Karpas-422 (cell line): ENCODE measurements around the gene CTTNBP2. TPM values are rescaled to one million over a fixed set of nuclear protein-coding genes. Genes with fewer than 3 reads are reported as not detected.

Source experiments
- DNase-seq: peaks from one replicate; pipeline ENCODE4 v3.0.0-alpha.2; 2015
- H2AFZ ChIP-seq: fragments of 200-600 bp; sonication (generic); 2 replicates; pipeline ENCODE4 v1.6.1; 2014; ENCODE audit warnings: antibody characterized with exemption, low read length, mixed read lengths
- H3K27ac ChIP-seq: fragments of 200-600 bp; sonication (generic); 2 replicates; pipeline ENCODE4 v1.5.1; 2014; ENCODE audit warnings: mild to moderate bottlenecking, low read length, moderate library complexity
- H3K27me3 ChIP-seq: fragments of 200-600 bp; sonication (generic); 2 replicates; pipeline ENCODE4 v1.6.1; 2014; ENCODE audit warnings: low read length, mixed read lengths
- H3K36me3 ChIP-seq: fragments of 200-600 bp; sonication (generic); 2 replicates; pipeline ENCODE4 v1.6.1; 2014; ENCODE audit warnings: low read length, mixed read lengths; ENCODE audit not compliant: insufficient read depth
- H3K4me1 ChIP-seq: fragments of 200-600 bp; sonication (generic); 2 replicates; pipeline ENCODE4 v1.6.1; 2014; ENCODE audit warnings: mild to moderate bottlenecking, low read length, mixed read lengths
- H3K4me2 ChIP-seq: fragments of 200-600 bp; sonication (generic); 2 replicates; pipeline ENCODE4 v1.6.1; 2014; ENCODE audit warnings: low read length, low read depth, mild to moderate bottlenecking; ENCODE audit not compliant: poor library complexity, severe bottlenecking
- H3K4me3 ChIP-seq: fragments of 200-600 bp; sonication (generic); 2 replicates; pipeline ENCODE4 v1.5.1; 2014; ENCODE audit warnings: mild to moderate bottlenecking, antibody characterized with exemption, low read length, mixed read lengths
- H3K79me2 ChIP-seq: fragments of 200-600 bp; sonication (generic); 2 replicates; pipeline ENCODE4 v1.6.1; 2014; ENCODE audit warnings: mild to moderate bottlenecking, low read length, mixed read lengths
- H3K9ac ChIP-seq: fragments of 200-600 bp; sonication (generic); 2 replicates; pipeline ENCODE4 v1.6.0; 2014; ENCODE audit warnings: low read length
- H3K9me2 ChIP-seq: fragments of 200-600 bp; sonication (generic), shearing (Covaris generic); replicated peaks from 2 replicates; pipeline ENCODE4 v1.6.0; 2014; ENCODE audit warnings: mild to moderate bottlenecking, low read length, moderate library complexity; ENCODE audit not compliant: insufficient read depth
- H3K9me3 ChIP-seq: fragments of 300-700, 200-600 bp; sonication (generic); 2 replicates; pipeline ENCODE4 v1.6.1; 2014; ENCODE audit warnings: low read length, mixed read lengths
- H4K20me1 ChIP-seq: fragments of 200-600 bp; sonication (generic); 2 replicates; pipeline ENCODE4 v1.6.1; 2014; ENCODE audit warnings: mild to moderate bottlenecking, antibody characterized with exemption, low read length, low read depth; ENCODE audit not compliant: insufficient read depth
- total RNA-seq: library from RNA; depleted of rRNA; stranded (reverse); fragments of >200 nt; shearing (Covaris generic); gene quantifications from 2 replicates; pipeline ENCODE4 v1.2.3, GENCODE V29; 2014; ENCODE audit warnings: low replicate concordance

CTTNBP2 gene
- total RNA-seq, 1 experiment from 2014 or later, result not detected

DNA sequence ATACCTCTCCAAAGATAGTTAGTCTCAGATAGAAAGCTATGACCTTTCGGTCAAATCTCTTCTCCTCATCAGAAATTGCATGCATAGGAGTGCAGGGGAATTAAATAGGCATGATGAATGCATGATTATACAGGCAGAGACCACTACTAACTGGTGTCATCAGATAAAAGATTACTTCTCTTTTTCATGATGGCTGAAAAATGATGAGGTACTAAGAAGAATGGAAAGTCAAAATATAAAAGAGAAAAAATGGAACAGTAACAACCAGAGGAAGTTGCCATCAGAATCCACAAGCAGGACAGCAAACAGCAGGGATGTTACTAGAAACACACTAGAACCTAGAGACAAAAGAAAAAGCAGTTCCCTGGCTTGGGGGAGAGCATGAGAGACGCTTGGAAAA is 31.6 kb downstream of the CTTNBP2 start:
- no peaks in the 10 kb centered on the region for H3K9me2 ChIP-seq
- DNase-seq, result no peak
- no peak overlapping the region for H3K9ac ChIP-seq
- H3K36me3 ChIP-seq, result no peaks in the 10 kb centered on the region
- H2AFZ ChIP-seq, result no peak overlapping the region
- no peak overlapping the region for H3K4me3 ChIP-seq
- no peaks in the 10 kb centered on the region for H3K9me3 ChIP-seq
- no peaks in the 10 kb centered on the region for H4K20me1 ChIP-seq
- H3K27ac ChIP-seq, result no peak overlapping the region
- H3K27me3 ChIP-seq, result no peaks in the 10 kb centered on the region
- no peaks in the 10 kb centered on the region for H3K79me2 ChIP-seq
- no peaks in the 10 kb centered on the region for H3K4me1 ChIP-seq
- no peak overlapping the region for H3K4me2 ChIP-seq

DNA sequence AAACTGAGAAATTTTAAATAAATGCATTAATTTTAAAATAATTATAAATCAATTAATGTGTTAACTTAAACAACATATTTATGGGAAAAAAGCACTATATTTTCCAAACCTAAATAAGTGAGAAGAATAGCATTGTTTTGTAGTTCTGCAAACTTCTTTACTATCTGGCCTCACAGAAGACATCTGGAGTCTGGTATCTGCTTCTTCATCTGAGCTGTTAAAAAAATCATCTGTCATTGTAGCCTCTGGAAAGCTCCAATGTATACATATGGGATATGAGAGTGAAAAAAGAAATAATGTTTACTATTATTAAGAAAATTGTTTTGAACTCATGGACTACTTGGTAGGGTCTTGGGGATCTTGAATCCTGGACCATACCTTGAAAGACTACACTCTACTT is 32.2 kb downstream of the CTTNBP2 start:
- no peaks in the 10 kb centered on the region for H3K27me3 ChIP-seq
- DNase-seq, result no peak
- no peak overlapping the region for H3K4me3 ChIP-seq
- no peaks in the 10 kb centered on the region for H3K9me2 ChIP-seq
- H3K4me2 ChIP-seq, result no peak overlapping the region
- no peak overlapping the region for H2AFZ ChIP-seq
- no peaks in the 10 kb centered on the region for H3K4me1 ChIP-seq
- H4K20me1 ChIP-seq, result no peaks in the 10 kb centered on the region
- no peak overlapping the region for H3K27ac ChIP-seq
- no peaks in the 10 kb centered on the region for H3K36me3 ChIP-seq
- no peaks in the 10 kb centered on the region for H3K9me3 ChIP-seq
- H3K79me2 ChIP-seq, result no peaks in the 10 kb centered on the region
- no peak overlapping the region for H3K9ac ChIP-seq

DNA sequence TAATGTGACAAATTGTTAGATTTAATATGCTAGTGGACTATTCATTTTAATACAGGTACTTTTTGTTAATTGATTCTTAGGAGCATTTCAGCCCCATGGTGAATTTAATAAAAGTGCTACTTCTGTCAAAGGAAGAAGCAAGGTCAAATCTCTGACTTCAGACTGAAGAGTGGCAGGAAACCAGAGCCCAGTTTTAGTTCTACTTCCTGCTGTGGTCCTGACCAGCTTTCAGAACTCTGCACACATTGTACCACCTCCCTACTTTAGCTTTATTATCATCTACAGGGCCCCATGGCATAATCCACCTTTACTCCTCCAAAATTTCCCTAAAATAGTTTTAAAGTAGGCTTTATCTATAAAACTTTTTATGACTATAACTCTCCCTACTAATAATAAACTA is 33.7 kb downstream of the CTTNBP2 start:
- Histone ChIP-seq H3K27ac (no peak overlapping the region), H3K9me3 (no peaks in the 10 kb centered on the region), H3K36me3 (no peaks in the 10 kb centered on the region), H3K79me2 (no peaks in the 10 kb centered on the region), H3K4me1 (no peaks in the 10 kb centered on the region), H3K4me2 (no peak overlapping the region), H3K4me3 (no peak overlapping the region), H3K27me3 (no peaks in the 10 kb centered on the region), H2AFZ (no peak overlapping the region), H4K20me1 (no peaks in the 10 kb centered on the region), H3K9me2 (no peaks in the 10 kb centered on the region), H3K9ac (no peak overlapping the region)
- no peak for DNase-seq

DNA sequence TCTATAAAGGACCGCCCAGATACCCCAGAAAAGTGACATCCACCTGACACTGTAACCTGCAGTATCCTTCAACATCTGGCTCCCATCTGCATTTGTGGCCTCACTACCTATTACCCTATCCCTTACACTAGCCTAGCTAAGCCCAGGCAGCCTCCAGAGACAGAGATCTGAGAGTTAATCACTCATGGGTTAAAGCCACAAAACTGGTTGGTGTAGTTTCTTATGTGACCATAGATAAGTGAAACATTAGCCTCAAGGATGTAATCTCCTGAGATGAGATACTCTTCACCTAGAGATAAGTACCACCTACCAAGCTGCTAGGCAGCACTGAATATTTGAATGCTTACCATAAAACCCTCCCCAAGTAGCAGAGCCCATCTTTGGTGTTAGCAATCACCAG is 35.4 kb downstream of the CTTNBP2 start:
- Histone ChIP-seq H3K27ac (no peak overlapping the region), H3K9me3 (no peaks in the 10 kb centered on the region), H3K79me2 (no peaks in the 10 kb centered on the region), H3K9ac (no peak overlapping the region), H3K36me3 (no peaks in the 10 kb centered on the region), H4K20me1 (no peaks in the 10 kb centered on the region), H2AFZ (no peak overlapping the region), H3K4me3 (no peak overlapping the region), H3K27me3 (no peaks in the 10 kb centered on the region), H3K4me2 (no peak overlapping the region), H3K4me1 (no peaks in the 10 kb centered on the region), H3K9me2 (no peaks in the 10 kb centered on the region)
- DNase-seq, result no peak

DNA sequence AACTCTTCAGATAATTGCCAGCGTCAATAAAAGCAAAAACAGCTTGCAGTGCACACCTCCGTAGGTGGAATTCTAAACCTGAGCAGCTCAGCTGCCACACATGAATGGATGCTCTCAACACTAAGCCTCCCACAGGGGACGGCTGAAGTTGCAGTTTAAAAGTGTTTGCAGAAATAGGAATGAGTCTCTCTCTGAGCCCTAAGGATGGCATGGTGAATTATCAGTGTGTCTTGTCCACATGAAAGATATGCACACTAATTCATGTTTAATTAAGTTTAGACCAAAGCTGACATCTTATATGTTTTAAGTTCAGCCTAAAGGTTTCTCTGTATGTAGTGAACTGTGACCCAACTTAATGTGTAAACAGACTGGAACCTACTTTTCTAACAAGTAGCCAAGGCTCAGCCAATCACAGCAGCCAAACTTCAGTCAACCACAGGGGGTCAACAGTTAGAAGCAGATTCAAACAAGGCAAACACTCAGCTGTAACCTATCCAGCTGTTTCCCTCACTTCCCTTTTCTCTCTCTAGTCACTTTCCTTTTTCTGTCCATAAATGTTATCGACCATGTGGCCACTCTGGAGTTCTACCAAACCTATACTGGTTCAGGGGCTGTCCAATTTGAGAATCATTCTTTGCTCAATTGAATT is 38.1 kb downstream of the CTTNBP2 start:
- Histone ChIP-seq H3K9me3 (no peaks in the 10 kb centered on the region), H3K79me2 (no peaks in the 10 kb centered on the region), H3K4me3 (no peak overlapping the region), H3K4me2 (no peak overlapping the region), H3K9ac (no peak overlapping the region), H2AFZ (no peak overlapping the region), H3K27ac (no peak overlapping the region), H3K9me2 (no peaks in the 10 kb centered on the region), H3K36me3 (no peaks in the 10 kb centered on the region), H4K20me1 (no peaks in the 10 kb centered on the region), H3K4me1 (no peaks in the 10 kb centered on the region), H3K27me3 (no peaks in the 10 kb centered on the region)
- no peak for DNase-seq

DNA sequence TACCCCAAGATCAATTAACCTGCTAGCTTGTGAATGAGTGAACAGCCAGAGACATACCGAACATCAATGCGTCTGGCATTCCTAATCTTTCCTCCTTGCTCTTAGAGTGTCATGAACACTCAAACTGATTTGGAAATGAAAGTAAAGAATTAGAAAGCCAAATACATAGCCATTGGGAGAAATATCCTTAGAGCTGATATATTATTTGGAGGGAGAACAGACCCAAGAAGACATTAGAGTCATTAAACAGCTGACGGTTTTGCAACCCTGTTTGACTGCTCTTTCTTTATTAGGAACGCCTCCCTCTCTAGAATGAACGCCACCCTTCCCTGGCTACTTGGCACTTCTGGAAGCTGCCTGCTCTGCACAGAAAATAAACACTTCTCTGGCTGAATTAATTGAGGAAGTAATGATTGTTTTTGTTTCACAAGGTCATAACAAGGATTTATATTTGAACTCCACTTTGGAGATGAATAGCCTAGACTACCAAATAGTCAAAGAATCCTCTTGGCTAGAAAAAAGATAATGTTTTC is 42.8 kb downstream of the CTTNBP2 start:
- Histone ChIP-seq H3K36me3 (no peaks in the 10 kb centered on the region), H4K20me1 (no peaks in the 10 kb centered on the region), H3K27me3 (no peaks in the 10 kb centered on the region), H3K4me2 (no peak overlapping the region), H3K27ac (no peak overlapping the region), H3K9ac (no peak overlapping the region), H3K4me1 (no peaks in the 10 kb centered on the region), H3K9me3 (no peaks in the 10 kb centered on the region), H3K9me2 (no peaks in the 10 kb centered on the region), H2AFZ (no peak overlapping the region), H3K79me2 (no peaks in the 10 kb centered on the region), H3K4me3 (no peak overlapping the region)
- DNase-seq, result no peak

DNA sequence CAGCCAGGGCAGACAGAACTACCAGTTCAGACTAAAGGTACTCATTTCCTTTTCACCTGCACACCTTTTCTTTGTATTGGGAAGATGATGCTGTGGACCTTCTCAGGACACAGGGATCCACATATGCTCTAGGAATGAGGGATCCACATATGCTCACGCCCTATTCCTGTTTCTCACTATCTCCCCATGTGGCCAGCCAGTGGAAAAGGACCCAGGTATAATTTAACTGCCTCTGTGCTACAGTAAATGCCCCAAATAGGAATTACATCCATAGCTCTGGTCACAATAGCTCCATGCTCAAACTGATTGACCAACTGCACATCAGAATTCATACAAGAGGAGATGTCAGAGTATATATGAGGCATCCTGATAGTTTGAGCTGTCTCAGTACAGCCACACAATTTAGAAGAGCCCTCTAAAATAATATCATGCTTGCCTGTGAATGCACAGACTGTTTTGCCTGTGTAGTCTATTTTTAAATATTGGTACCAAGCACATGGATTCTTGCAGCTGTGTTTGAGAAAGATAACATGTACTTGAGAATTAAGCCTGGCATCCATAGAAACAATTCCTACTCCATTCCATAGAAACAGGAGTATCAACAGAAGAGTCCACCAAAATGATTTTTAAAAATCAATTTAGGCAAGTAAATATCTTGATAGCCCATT is 43.7 kb downstream of the CTTNBP2 start:
- H3K79me2 ChIP-seq, result no peaks in the 10 kb centered on the region
- no peaks in the 10 kb centered on the region for H4K20me1 ChIP-seq
- DNase-seq, result no peak
- H3K4me2 ChIP-seq, result no peak overlapping the region
- no peak overlapping the region for H2AFZ ChIP-seq
- no peak overlapping the region for H3K4me3 ChIP-seq
- H3K27me3 ChIP-seq, result no peaks in the 10 kb centered on the region
- H3K9ac ChIP-seq, result no peak overlapping the region
- no peaks in the 10 kb centered on the region for H3K4me1 ChIP-seq
- no peaks in the 10 kb centered on the region for H3K9me3 ChIP-seq
- no peaks in the 10 kb centered on the region for H3K9me2 ChIP-seq
- no peaks in the 10 kb centered on the region for H3K36me3 ChIP-seq
- no peak overlapping the region for H3K27ac ChIP-seq

DNA sequence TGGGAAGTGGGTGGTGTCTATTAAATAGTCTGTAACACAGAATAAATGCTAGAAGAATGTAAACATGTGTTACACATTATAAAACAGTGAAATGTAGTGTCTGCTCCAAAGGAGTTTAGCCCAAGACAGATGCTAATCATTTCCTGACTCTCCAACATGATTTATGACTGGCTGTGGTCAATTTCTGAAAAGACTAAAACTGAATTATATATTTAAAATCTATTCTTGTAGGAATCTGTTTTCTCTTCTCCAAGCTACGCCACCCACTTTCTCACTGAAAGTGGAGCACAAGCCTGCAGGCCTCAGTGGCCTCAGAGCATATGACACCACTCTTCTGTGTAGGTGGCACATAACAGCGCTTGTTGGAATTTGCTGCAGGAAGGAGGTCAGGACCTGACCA is 44.4 kb downstream of the CTTNBP2 start:
- Histone ChIP-seq H3K36me3 (no peaks in the 10 kb centered on the region), H3K79me2 (no peaks in the 10 kb centered on the region), H4K20me1 (no peaks in the 10 kb centered on the region), H3K4me3 (no peak overlapping the region), H3K9me2 (no peaks in the 10 kb centered on the region), H3K4me2 (no peak overlapping the region), H2AFZ (no peak overlapping the region), H3K27ac (no peak overlapping the region), H3K4me1 (no peaks in the 10 kb centered on the region), H3K9ac (no peak overlapping the region), H3K9me3 (no peaks in the 10 kb centered on the region), H3K27me3 (no peaks in the 10 kb centered on the region)
- DNase-seq, result no peak
